ENCODE data around the gene ABCB1.

GRCh38 chr7:87518735-87519134 lies 81.9 kb downstream of the ABCB1 start:
- TF ChIP-seq POLR2A (IDR thresholded peaks at IDR 0.05) (no peak), CTCF (IDR thresholded peaks at IDR 0.05) (no peak), POLR2AphosphoS5 (IDR thresholded peaks at IDR 0.05) (no peak), EP300 (IDR thresholded peaks at IDR 0.05) (no peak)
